Hepatocyte (in vitro differentiated cells): ENCODE measurements around the gene LMX1A.

Experiments used
- CTCF ChIP-seq: fragments of 200-600 bp; sonication (generic); IDR thresholded peaks from 2 replicates; pipeline ENCODE4 v1.5.1; 2016; ENCODE audit warnings: antibody characterized with exemption, mild to moderate bottlenecking; ENCODE audit not compliant: poor library complexity
- EZH2phosphoT487 ChIP-seq: fragments of 200-600 bp; sonication (generic); IDR thresholded peaks from one replicate; pipeline ENCODE4 v1.6.1; 2018; ENCODE audit warnings: antibody characterized with exemption, mild to moderate bottlenecking, low read depth, moderate library complexity; ENCODE audit not compliant: unreplicated experiment, severe bottlenecking

- TF ChIP-seq EZH2phosphoT487 (no peak), CTCF (no peak)
These were observed 182.0 kb downstream of the LMX1A start for GRCh38 chr1:165174491-165174890.
